Tibial nerve (tissue), 4 donors: ENCODE measurements around the gene ZNF618. TPM values are rescaled to one million over a fixed set of nuclear protein-coding genes. Genes with fewer than 3 reads are reported as not detected.

Experiments used
- DNase-seq, 2 donors: peaks; one replicate each; pipeline ENCODE4 v3.0.0-alpha.2; 2019; ENCODE audit warnings: low spot score in 2 of 2
- H3K27ac ChIP-seq, 4 donors: fragments of 200-600 bp; sonication (generic) in 3 of 4; one replicate each; pipeline ENCODE4 v1.5.1; 2017 to 2019; ENCODE audit warnings: mild to moderate bottlenecking in 1 of 4
- H3K27me3 ChIP-seq, 2 donors: fragments of 200-600 bp; sonication (generic) in 1 of 2; one replicate each; pipeline versions ENCODE4 v1.5.1 to v1.6.0; 2017 to 2019
- H3K36me3 ChIP-seq, 3 donors: fragments of 200-600 bp; sonication (generic); one replicate each; pipeline ENCODE4 v1.5.1; 2018 to 2019
- H3K4me1 ChIP-seq, 4 donors: fragments of 200-600 bp; sonication (generic) in 3 of 4; one replicate each; pipeline ENCODE4 v1.5.1; 2017 to 2019
- H3K4me3 ChIP-seq, 4 donors: fragments of 200-600 bp; sonication (generic) in 3 of 4; one replicate each; pipeline ENCODE4 v1.5.1; 2017 to 2019; ENCODE audit warnings: mild to moderate bottlenecking in 1 of 4, moderate library complexity in 1 of 4
- H3K9me3 ChIP-seq, 4 donors: fragments of 200-600 bp; sonication (generic) in 3 of 4; one replicate each; pipeline ENCODE4 v1.5.1; 2017 to 2019
- EP300 ChIP-seq, 2 donors: sonication (generic); formaldehyde crosslinking; IDR thresholded peaks; one replicate each; pipeline ENCODE4 v1.6.1; 2017; ENCODE audit warnings: antibody characterized with exemption in 2 of 2, mild to moderate bottlenecking in 1 of 2
- POLR2A ChIP-seq, 2 donors: fragments of 450-650 bp; IDR thresholded peaks; one replicate each; pipeline ENCODE4 v1.6.1; 2017; ENCODE audit warnings: antibody characterized with exemption in 2 of 2, mild to moderate bottlenecking in 2 of 2, moderate library complexity in 2 of 2
- WGBS, 2 donors: methylation state at CpG; one replicate each; pipeline ENCODE4 v1.1.5; 2018; 5-methylcytosine and 5-hydroxymethylcytosine counted together
- total RNA-seq, 4 donors: library from RNA; depleted of rRNA; stranded (reverse); fragments of >200 nt; gene quantifications; one replicate each; pipeline ENCODE4 v1.1.0, GENCODE V29; 2016
- TF ChIP-seq, protein P1 (sequence below), 5 experiments: fragments of 200-600 bp in 3 of 5; fragments of 450-650 bp in 2 of 5; sonication (generic) in 3 of 5; IDR thresholded peaks; one replicate each; pipeline ENCODE4 v1.5.1; 2016 to 2019; ENCODE audit warnings: antibody characterized with exemption in 5 of 5, mild to moderate bottlenecking in 3 of 5, moderate library complexity in 2 of 5

Gene ZNF618
- total RNA-seq, 4 donors from 2014 or later: 7.3 to 11.6 (median 9.0) TPM

DNA sequence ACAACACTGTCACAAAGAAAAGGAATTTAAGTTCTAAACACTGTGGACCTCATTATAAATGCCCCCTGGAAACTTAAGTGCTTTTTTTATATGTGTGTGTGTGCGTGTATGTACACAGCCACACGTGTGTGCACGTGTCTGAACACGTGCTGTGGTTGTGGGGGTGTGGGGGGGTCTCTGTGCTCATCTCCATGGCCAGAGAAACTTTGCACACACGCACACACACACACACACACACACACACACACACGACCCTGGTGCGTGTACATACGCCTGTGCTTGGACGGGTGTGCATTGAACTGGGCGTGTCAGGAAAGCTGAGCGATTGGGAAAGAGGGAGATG lies 174.1 kb downstream of the ZNF618 start:
- peaks cover 0 to 78% (median 0%) of the 10 kb centered on the region in 3 donors for H3K36me3 ChIP-seq
- no peak overlapping the region for H3K4me3 ChIP-seq
- WGBS, 2 donors: 86 to 91% methylated on average over 11 of the region's 11 CpGs
- no peaks in the 10 kb centered on the region for H3K4me1 ChIP-seq
- no peaks in the 10 kb centered on the region for H3K27me3 ChIP-seq
- H3K27ac ChIP-seq: no peak overlapping the region
- no peak for TF ChIP-seq EP300 (IDR thresholded peaks at IDR 0.05)
- TF ChIP-seq, protein P1, sequence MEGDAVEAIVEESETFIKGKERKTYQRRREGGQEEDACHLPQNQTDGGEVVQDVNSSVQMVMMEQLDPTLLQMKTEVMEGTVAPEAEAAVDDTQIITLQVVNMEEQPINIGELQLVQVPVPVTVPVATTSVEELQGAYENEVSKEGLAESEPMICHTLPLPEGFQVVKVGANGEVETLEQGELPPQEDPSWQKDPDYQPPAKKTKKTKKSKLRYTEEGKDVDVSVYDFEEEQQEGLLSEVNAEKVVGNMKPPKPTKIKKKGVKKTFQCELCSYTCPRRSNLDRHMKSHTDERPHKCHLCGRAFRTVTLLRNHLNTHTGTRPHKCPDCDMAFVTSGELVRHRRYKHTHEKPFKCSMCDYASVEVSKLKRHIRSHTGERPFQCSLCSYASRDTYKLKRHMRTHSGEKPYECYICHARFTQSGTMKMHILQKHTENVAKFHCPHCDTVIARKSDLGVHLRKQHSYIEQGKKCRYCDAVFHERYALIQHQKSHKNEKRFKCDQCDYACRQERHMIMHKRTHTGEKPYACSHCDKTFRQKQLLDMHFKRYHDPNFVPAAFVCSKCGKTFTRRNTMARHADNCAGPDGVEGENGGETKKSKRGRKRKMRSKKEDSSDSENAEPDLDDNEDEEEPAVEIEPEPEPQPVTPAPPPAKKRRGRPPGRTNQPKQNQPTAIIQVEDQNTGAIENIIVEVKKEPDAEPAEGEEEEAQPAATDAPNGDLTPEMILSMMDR (IDR thresholded peaks at IDR 0.05): no peak
- TF ChIP-seq POLR2A (IDR thresholded peaks at IDR 0.05): no peak
- DNase-seq: no peak
- no peaks in the 10 kb centered on the region for H3K9me3 ChIP-seq

DNA sequence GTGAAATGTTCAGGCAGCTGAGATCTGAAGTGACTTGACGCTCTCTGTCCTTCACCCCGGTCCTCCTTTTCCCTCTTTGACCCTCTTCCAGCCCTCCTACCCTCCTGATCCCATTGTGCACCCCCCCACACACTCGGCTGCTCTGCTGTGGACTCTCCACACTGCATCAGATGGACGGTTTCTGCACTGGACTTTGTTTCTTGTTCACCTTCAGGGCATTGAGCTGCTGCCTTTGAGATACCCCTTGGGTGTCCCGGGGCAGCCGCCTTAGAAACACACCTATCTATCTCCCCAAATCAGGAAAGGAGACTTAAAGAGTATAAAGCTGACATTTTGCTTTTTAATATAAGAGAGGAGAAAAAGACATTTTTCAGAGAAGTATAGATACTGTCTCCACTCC lies 174.5 kb downstream of the ZNF618 start:
- no peaks in the 10 kb centered on the region for H3K27me3 ChIP-seq
- no peaks in the 10 kb centered on the region for H3K4me1 ChIP-seq
- H3K4me3 ChIP-seq: no peak overlapping the region
- WGBS, 2 donors: 81 to 94% methylated on average over 6 of the region's 6 CpGs
- H3K36me3 ChIP-seq: peaks cover 0 to 77% (median 0%) of the 10 kb centered on the region in 3 donors
- TF ChIP-seq POLR2A (IDR thresholded peaks at IDR 0.05) (no peak), EP300 (IDR thresholded peaks at IDR 0.05) (no peak)
- TF ChIP-seq, protein P1 (IDR thresholded peaks at IDR 0.05): no peak
- no peak overlapping the region for H3K27ac ChIP-seq
- H3K9me3 ChIP-seq: no peaks in the 10 kb centered on the region
- no peak for DNase-seq

DNA sequence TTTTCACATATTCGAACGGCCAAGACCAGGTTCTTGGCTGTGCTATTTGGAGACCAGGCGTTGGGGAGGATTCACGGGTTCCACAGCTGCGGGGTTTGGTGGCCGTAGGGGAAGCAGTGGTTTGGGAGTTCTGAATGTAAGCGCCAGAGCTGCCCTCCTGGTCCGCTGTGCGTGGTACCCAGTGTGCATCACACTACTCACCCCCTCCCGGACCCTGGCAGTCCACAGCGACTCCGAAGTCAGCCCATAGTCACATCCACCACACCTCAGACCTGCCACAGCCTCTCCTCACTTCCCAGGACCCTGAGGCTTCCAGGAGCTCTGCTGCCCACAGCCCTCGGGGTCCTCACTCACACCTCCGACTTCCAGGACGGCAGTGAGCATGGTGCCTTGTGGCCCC lies 175.2 kb downstream of the ZNF618 start:
- peaks cover 0 to 78% (median 0%) of the 10 kb centered on the region in 3 donors for H3K36me3 ChIP-seq
- H3K4me1 ChIP-seq: no peaks in the 10 kb centered on the region
- DNase-seq: no peak
- no peak overlapping the region for H3K27ac ChIP-seq
- no peaks in the 10 kb centered on the region for H3K27me3 ChIP-seq
- WGBS, 2 donors: 89 to 93% methylated on average over 15 of the region's 15 CpGs
- H3K4me3 ChIP-seq: no peak overlapping the region
- H3K9me3 ChIP-seq: no peaks in the 10 kb centered on the region
- no peak for TF ChIP-seq POLR2A (IDR thresholded peaks at IDR 0.05)
- TF ChIP-seq EP300 (IDR thresholded peaks at IDR 0.05): no peak
- TF ChIP-seq, protein P1 (IDR thresholded peaks at IDR 0.05): no peak

- no peaks in the 10 kb centered on the region for H3K9me3 ChIP-seq
- DNase-seq: no peak
- 86 to 89% methylated on average over 7 of the region's 7 CpGs for WGBS, 2 donors
- no peaks in the 10 kb centered on the region for H3K27me3 ChIP-seq
- no peaks in the 10 kb centered on the region for H3K4me1 ChIP-seq
- H3K27ac ChIP-seq: no peak overlapping the region
- peaks cover 0 to 82% (median 0%) of the 10 kb centered on the region in 3 donors for H3K36me3 ChIP-seq
- no peak for TF ChIP-seq EP300 (IDR thresholded peaks at IDR 0.05)
- TF ChIP-seq, protein P1 (IDR thresholded peaks at IDR 0.05): no peak
- TF ChIP-seq POLR2A (IDR thresholded peaks at IDR 0.05): no peak
- no peak overlapping the region for H3K4me3 ChIP-seq
Measured at GRCh38 chr9:114051706-114052105, 175.6 kb downstream of the ZNF618 start.

DNA sequence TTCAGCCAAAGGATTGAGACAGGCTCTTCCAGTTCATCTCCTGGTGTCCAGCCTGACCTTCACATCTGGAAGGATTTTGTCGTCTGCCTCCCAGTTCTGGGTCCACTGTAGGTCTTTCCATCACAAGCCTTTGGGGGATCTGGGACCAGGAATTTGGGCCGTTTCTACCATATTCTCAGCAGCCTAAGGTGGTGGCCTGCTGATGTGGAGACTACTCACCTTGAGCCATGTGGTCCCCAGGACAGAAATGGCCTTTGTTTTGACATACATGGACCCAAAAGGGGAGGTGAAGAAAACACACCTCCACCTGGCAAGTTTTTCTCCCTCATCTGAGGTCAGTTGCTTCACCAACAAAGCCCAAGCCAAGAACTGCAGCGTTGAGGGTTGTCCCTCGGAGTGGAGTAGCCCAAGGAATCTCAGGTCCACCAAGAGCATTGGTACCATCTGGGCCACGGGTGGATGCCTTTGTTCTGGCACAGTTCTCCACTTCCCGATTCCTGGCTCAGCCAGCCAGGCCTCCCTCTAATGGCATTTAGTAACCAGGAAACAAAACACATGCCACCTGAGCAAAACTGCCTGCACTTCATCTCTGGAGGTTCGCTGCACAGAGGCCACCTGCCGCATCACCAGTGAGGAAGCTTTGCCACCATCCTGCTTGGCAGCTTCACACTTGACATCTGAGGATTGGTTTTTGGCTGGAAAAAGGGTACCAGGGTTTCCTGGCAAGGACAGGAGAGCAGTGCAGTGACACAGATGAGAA lies 177.3 kb downstream of the ZNF618 start:
- WGBS, 2 donors: 95 to 96% methylated on average over 8 of the region's 8 CpGs
- Histone ChIP-seq H3K9me3 (no peaks in the 10 kb centered on the region), H3K36me3 (peaks cover 0 to 87% (median 0%) of the 10 kb centered on the region in 3 donors), H3K27me3 (no peaks in the 10 kb centered on the region), H3K4me1 (no peaks in the 10 kb centered on the region), H3K4me3 (no peak overlapping the region), H3K27ac (no peak overlapping the region)
- TF ChIP-seq, protein P1 (IDR thresholded peaks at IDR 0.05): no peak
- no peak for DNase-seq
